SK-N-MC (cell line): Measurements from ENCODE around the gene INMT.

Experiments
- EZH2 ChIP-seq: fragments of 200-600 bp; sonication (generic); IDR thresholded peaks from one replicate; pipeline ENCODE4 v1.6.1; 2017; ENCODE audit warnings: antibody characterized with exemption
- FOXP2 ChIP-seq: optimal IDR thresholded peaks from 2 replicates; pipeline ENCODE3; 2011; ENCODE audit warnings: mild to moderate bottlenecking, moderate library complexity; ENCODE audit not compliant: insufficient read depth; ENCODE audit errors: extremely low read length, control extremely low read depth
- POLR2AphosphoS5 ChIP-seq: IDR thresholded peaks from 2 replicates; pipeline ENCODE4 v1.6.1; 2012; ENCODE audit warnings: mild to moderate bottlenecking, low read depth, low read length, borderline replicate concordance

- TF ChIP-seq EZH2 (no peak), POLR2AphosphoS5 (no peak), FOXP2 (no peak)
These were observed 34.8 kb upstream of the INMT start for GRCh38 chr7:30717181-30717580.
